K562 (cell line): Measurements from ENCODE around the gene NECTIN4. TPM values are rescaled to one million over a fixed set of nuclear protein-coding genes. Genes with fewer than 3 reads are reported as not detected.

Experiments
- AFF4 ChIP-seq: sonication (generic); formaldehyde crosslinking; IDR thresholded peaks from 2 replicates; pipeline ENCODE4 v1.8.0; 2023; ENCODE audit warnings: mild to moderate bottlenecking, missing genetic modification reagents
- ARHGAP35 ChIP-seq: fragments of 450-650 bp; IDR thresholded peaks from 2 replicates; pipeline ENCODE4 v1.6.1; 2018; ENCODE audit not compliant: partially characterized antibody
- ATF2 ChIP-seq: sonication (generic); formaldehyde crosslinking; IDR thresholded peaks from 2 replicates; pipeline ENCODE4 v1.8.1; 2022; ENCODE audit warnings: missing genetic modification reagents
- CREB1 ChIP-seq, 2 experiments: sonication (generic) in 1 of 2; formaldehyde crosslinking in 1 of 2; IDR thresholded peaks; 2 replicates each; pipeline versions ENCODE4 v1.6.1 to v1.8.0; 2012 to 2022; ENCODE audit warnings: inconsistent platforms in 1 of 2, mild to moderate bottlenecking in 1 of 2, missing genetic modification reagents in 1 of 2, moderate library complexity in 1 of 2
- CREBBP ChIP-seq: IDR thresholded peaks from one replicate; pipeline ENCODE4 v1.6.1; 2012; ENCODE audit warnings: low read depth, mild to moderate bottlenecking, control low read depth, inconsistent platforms, low read length
- DACH1 ChIP-seq: fragments of 450-650 bp; IDR thresholded peaks from 2 replicates; pipeline ENCODE4 v1.6.1; 2018; ENCODE audit not compliant: partially characterized antibody
- FOSL1 ChIP-seq: fragments of 200-800 bp; sonication (Bioruptor generic); conservative IDR thresholded peaks from 2 replicates; pipeline ENCODE4 v1.6.1; 2016; ENCODE audit warnings: missing genetic modification characterization, missing compliant biosample characterization
- GTF2F1 ChIP-seq: IDR thresholded peaks from 2 replicates; pipeline ENCODE4 v1.6.1; 2011; ENCODE audit warnings: low read depth, low read length, improper control_type of control experiment
- HCFC1 ChIP-seq: IDR thresholded peaks from 2 replicates; pipeline ENCODE4 v1.6.1; 2012; ENCODE audit warnings: low read depth, low read length, improper control_type of control experiment
- MAZ ChIP-seq, 2 experiments: fragments of 450-650 bp in 1 of 2; sonication (generic) in 1 of 2; formaldehyde crosslinking; IDR thresholded peaks in 1 of 2; conservative IDR thresholded peaks in 1 of 2; 2 replicates each; pipeline versions ENCODE4 v1.4.0 to v1.5.0; 2020; ENCODE audit warnings: mild to moderate bottlenecking in 1 of 2, missing genetic modification reagents in 1 of 2
- NFXL1 ChIP-seq: fragments of 450-650 bp; formaldehyde crosslinking; IDR thresholded peaks from 2 replicates; pipeline ENCODE4 v1.4.0; 2021; ENCODE audit warnings: mild to moderate bottlenecking
- XRCC4 ChIP-seq: IDR thresholded peaks from one replicate; pipeline ENCODE4 v1.6.1; 2011; ENCODE audit not compliant: insufficient read depth, insufficient read length; ENCODE audit errors: extremely low read depth
- ZBTB34 ChIP-seq: fragments of 250-450 bp; sonication (Bioruptor Pico); IDR thresholded peaks from 2 replicates; pipeline ENCODE4 v1.8.0; 2021; ENCODE audit warnings: mild to moderate bottlenecking, moderate library complexity
- ZNF311 ChIP-seq: fragments of 250-450 bp; sonication (Bioruptor Pico); IDR thresholded peaks from 2 replicates; pipeline ENCODE4 v1.4.0; 2020; ENCODE audit warnings: mild to moderate bottlenecking, moderate library complexity
- ZNF79 ChIP-seq: fragments of 250-450 bp; sonication (Bioruptor Pico); IDR thresholded peaks from 2 replicates; pipeline ENCODE4 v1.4.0; 2020; ENCODE audit warnings: low read depth, mild to moderate bottlenecking, moderate library complexity
- polyA plus RNA-seq, 8 experiments: library from polyadenylated mRNA; depleted of rRNA in 4 of 8; stranded (reverse) in 5 of 8; unstranded in 3 of 8; fragments of >200 nt; fragmentation: Nextera tagmentation in 2 of 8; fragmentation: Illumina TruSeq in 1 of 8; extraction: Ambion mirVana in 2 of 8; extraction: Trizol in 1 of 8; gene quantifications; 2 replicates each; pipeline versions ENCODE4 v1.2.1 to v1.2.3, GENCODE V29; 2011 to 2014; ENCODE audit warnings: inconsistent platforms in 1 of 8, missing spikeins in 1 of 8
- total RNA-seq, 7 experiments: library from RNA; depleted of rRNA in 6 of 7; stranded (reverse); fragments of >200 nt in 6 of 7; fragmentation: Illumina TruSeq in 2 of 7; extraction: Trizol in 2 of 7; gene quantifications; 2 replicates each; pipeline versions ENCODE4 v1.2.1 to v1.2.3, GENCODE V29; 2011 to 2021; ENCODE audit warnings: low replicate concordance in 1 of 7
- TF ChIP-seq, protein P1 (sequence below), 3 experiments: fragments of 200-800 bp in 1 of 3; fragments of 250-450 bp in 1 of 3; fragments of 450-650 bp in 1 of 3; sonication (Bioruptor Pico) in 1 of 3; sonication (Bioruptor generic) in 1 of 3; formaldehyde crosslinking in 1 of 3; IDR thresholded peaks; 2 replicates each; pipeline versions ENCODE4 v1.6.1 to v1.8.0; 2016 to 2022; ENCODE audit warnings: mild to moderate bottlenecking in 2 of 3, missing genetic modification characterization in 2 of 3, missing compliant biosample characterization in 1 of 3, moderate library complexity in 1 of 3

Gene NECTIN4
- total and polyA plus RNA-seq, 9 of the 15 experiments (the other 6 are each of a cell fraction or from before 2014, with no cell fraction given) = 0.01 to 0.09 TPM; not detected in 7

DNA sequence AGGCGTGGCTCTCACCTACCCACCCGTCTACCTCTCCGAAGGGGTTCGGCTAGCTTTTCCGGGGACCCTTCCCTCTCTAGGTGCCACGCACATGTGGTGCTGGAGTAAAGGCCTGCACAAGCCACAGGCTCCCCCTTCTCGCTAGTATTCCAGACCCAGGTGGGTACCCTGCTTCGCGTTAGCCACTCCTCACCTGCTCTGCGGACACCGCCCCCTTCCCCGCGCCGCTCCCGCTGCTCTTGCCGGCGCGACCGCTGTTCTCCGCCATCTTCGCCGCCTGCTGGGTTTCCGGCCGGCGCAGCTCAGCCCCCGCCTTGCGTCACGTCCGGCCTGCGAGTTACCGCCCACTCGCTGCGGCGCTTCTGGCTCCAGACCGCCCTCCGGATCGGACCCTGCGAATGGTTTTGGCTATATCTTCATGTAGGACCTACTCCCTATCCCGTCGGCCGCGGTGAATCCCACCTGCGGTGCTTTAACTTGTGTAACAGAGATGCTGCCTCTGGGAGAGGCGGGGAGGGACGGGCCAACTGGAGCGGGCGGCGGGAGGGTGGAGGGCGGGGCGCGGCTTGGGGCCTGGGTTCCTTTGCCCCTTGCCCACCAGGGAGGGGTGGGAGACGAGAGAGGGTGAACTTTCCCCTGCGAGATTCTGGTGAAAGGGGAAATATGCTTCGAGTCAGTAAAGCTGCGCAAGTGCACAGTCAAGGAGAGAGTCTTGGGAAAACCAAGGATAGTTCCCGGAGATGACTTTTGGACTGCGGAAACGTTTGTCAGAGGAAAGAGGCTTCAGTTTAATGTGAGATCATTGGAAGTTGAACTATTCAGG, 28.6 kb upstream of the NECTIN4 start, which contains the start of the genes NIT1 and PFDN2 (continued):
- TF ChIP-seq, protein P1, sequence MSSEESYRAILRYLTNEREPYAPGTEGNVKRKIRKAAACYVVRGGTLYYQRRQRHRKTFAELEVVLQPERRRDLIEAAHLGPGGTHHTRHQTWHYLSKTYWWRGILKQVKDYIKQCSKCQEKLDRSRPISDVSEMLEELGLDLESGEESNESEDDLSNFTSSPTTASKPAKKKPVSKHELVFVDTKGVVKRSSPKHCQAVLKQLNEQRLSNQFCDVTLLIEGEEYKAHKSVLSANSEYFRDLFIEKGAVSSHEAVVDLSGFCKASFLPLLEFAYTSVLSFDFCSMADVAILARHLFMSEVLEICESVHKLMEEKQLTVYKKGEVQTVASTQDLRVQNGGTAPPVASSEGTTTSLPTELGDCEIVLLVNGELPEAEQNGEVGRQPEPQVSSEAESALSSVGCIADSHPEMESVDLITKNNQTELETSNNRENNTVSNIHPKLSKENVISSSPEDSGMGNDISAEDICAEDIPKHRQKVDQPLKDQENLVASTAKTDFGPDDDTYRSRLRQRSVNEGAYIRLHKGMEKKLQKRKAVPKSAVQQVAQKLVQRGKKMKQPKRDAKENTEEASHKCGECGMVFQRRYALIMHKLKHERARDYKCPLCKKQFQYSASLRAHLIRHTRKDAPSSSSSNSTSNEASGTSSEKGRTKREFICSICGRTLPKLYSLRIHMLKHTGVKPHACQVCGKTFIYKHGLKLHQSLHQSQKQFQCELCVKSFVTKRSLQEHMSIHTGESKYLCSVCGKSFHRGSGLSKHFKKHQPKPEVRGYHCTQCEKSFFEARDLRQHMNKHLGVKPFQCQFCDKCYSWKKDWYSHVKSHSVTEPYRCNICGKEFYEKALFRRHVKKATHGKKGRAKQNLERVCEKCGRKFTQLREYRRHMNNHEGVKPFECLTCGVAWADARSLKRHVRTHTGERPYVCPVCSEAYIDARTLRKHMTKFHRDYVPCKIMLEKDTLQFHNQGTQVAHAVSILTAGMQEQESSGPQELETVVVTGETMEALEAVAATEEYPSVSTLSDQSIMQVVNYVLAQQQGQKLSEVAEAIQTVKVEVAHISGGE (CRISPR knock-in tag; IDR thresholded peaks at IDR 0.05) = peak in 1 of 3 experiments; percentile 84; a peak in 3 of 6 replicates
- TF ChIP-seq ZNF79 (CRISPR knock-in tag) = no peak
- no peak for TF ChIP-seq CREBBP
- peak; percentile 95 for TF ChIP-seq AFF4 (CRISPR knock-in tag)
- TF ChIP-seq ATF2 = no peak
- TF ChIP-seq FOSL1 (tag) = no peak
- no peak for TF ChIP-seq XRCC4
- TF ChIP-seq DACH1 = no peak
- TF ChIP-seq ZNF311 = no peak
- peak; percentile 91 for TF ChIP-seq CREB1 (IDR thresholded peaks at IDR 0.05)
- peak; percentile 94 for TF ChIP-seq CREB1 (CRISPR knock-in tag; IDR thresholded peaks at IDR 0.05)
- no peak for TF ChIP-seq ARHGAP35
- TF ChIP-seq HCFC1 = peak; percentile 65; the same call in 1 of the 2 replicates
- peak; percentile 64; the same call in 1 of the 2 replicates for TF ChIP-seq GTF2F1
- no peak for TF ChIP-seq ZBTB34 (CRISPR knock-in tag)
- peak; percentile 74 to 77; a peak in 3 of 4 replicates for TF ChIP-seq MAZ (CRISPR knock-in tag; conservative IDR thresholded peaks at IDR 0.05 in 1 of 2, IDR thresholded peaks at IDR 0.05 in 1 of 2)
- no peak for TF ChIP-seq NFXL1 (CRISPR knock-in tag)
